Vagina (tissue), 2 donors: ENCODE results near the gene CUBN. TPM values are rescaled to one million over a fixed set of nuclear protein-coding genes. Genes with fewer than 3 reads are reported as not detected.
"Not testable (repeated sequence)": the region's sequence is repeated elsewhere in the genome, so short reads cannot be mapped to it uniquely, and the experiment has no call there.

Experiments
- DNase-seq, 2 donors: peaks; one replicate each; pipeline ENCODE4 v3.0.0-alpha.2; 2017; ENCODE audit errors: extremely low spot score in 2 of 2
- H3K27ac ChIP-seq: fragments of 200-600 bp; sonication (generic); one replicate; pipeline ENCODE4 v1.5.1; 2019
- H3K27me3 ChIP-seq: fragments of 200-600 bp; sonication (generic); one replicate; pipeline ENCODE4 v1.5.1; 2019
- H3K36me3 ChIP-seq, 2 donors: fragments of 200-600 bp; sonication (generic); one replicate each; pipeline ENCODE4 v1.5.1; 2017 to 2019
- H3K4me1 ChIP-seq: fragments of 200-600 bp; sonication (generic); one replicate; pipeline ENCODE4 v1.5.1; 2019
- H3K4me3 ChIP-seq, 2 donors: fragments of 200-600 bp; sonication (generic); 1 replicate in 1 of 2; 2 replicates in 1 of 2; pipeline ENCODE4 v1.5.1; 2016 to 2019
- H3K9me3 ChIP-seq: fragments of 200-600 bp; sonication (generic); one replicate; pipeline ENCODE4 v1.5.1; 2019
- POLR2A ChIP-seq, 2 donors: fragments of 450-650 bp; IDR thresholded peaks; one replicate each; pipeline ENCODE4 v1.6.1; 2017; ENCODE audit warnings: antibody characterized with exemption in 2 of 2, mild to moderate bottlenecking in 2 of 2, moderate library complexity in 2 of 2
- POLR2AphosphoS5 ChIP-seq, 2 donors: sonication (generic); formaldehyde crosslinking; IDR thresholded peaks; one replicate each; pipeline ENCODE4 v1.9.0; 2017; ENCODE audit warnings: antibody characterized with exemption in 2 of 2, mild to moderate bottlenecking in 2 of 2, low read depth in 1 of 2; ENCODE audit not compliant: insufficient read depth in 1 of 2
- intact Hi-C: fragments of 100-400 bp; cut with DNase I; formaldehyde crosslinking; loops from one replicate; pipeline ENCODE4 v1.15.1; 2023
- total RNA-seq: library from RNA; depleted of rRNA; stranded (reverse); fragments of >200 nt; gene quantifications from one replicate; pipeline ENCODE4 v1.2.3, GENCODE V29; 2016
- TF ChIP-seq, protein P1 (sequence below), 3 experiments: fragments of 450-650 bp in 2 of 3; fragments of 200-600 bp in 1 of 3; sonication (generic) in 1 of 3; IDR thresholded peaks; one replicate each; pipeline ENCODE4 v1.5.1; 2017 to 2019; ENCODE audit warnings: antibody characterized with exemption in 3 of 3, mild to moderate bottlenecking in 2 of 3, moderate library complexity in 2 of 3

CUBN gene
- total RNA-seq, 1 donor from 2014 or later = 4.4 TPM

DNA sequence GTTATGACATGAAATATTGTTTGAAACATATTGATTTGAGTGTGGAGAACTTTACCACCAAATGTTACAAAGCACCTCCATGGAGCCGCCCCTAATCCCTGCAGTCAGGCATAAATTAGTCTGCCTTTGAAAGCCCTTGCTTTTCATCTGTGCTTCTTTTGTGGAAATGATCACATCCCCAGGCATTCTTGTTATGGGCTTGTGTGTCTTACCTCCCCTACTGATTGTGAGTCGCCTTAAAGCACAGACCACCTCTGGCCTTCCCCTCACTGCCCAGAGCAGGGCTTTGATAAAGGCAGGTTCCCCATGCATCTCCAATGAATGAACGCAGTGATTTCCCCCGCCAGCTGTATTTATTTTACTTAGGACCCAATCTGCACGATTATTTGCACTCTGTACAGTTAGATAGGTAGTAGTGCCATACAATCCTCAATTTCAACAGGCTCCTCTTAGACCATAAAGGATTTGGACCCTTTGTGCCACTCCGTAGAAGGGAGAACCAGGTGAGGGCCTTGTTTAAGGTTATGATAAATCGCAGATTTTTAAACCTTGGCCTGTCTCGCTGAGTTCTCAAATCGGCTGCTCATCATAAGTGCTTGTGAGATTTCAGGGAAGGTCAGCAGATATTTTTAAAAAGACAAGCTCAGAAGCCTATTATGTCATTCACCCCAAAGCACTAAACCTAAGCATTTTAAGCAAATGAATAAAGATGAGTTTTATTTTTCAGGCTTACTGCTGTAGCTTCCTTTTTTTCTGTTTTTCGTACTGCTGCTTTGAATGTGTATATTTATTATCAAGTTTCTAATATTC, 107.8 kb downstream of the CUBN start:
- no peak overlapping the region for H3K27ac ChIP-seq
- peaks cover 20% of the 10 kb centered on the region for H3K4me1 ChIP-seq
- H3K9me3 ChIP-seq = no peaks in the 10 kb centered on the region
- intact Hi-C loops = no loop called here
- DNase-seq = no peak
- no peak overlapping the region for H3K4me3 ChIP-seq
- no peaks in the 10 kb centered on the region for H3K36me3 ChIP-seq
- TF ChIP-seq POLR2AphosphoS5 (IDR thresholded peaks at IDR 0.05; ENCODE audit: insufficient read depth in 1 of 2, low read depth in 1 of 2) (no peak), POLR2A (IDR thresholded peaks at IDR 0.05) (no peak)
- TF ChIP-seq, protein P1, sequence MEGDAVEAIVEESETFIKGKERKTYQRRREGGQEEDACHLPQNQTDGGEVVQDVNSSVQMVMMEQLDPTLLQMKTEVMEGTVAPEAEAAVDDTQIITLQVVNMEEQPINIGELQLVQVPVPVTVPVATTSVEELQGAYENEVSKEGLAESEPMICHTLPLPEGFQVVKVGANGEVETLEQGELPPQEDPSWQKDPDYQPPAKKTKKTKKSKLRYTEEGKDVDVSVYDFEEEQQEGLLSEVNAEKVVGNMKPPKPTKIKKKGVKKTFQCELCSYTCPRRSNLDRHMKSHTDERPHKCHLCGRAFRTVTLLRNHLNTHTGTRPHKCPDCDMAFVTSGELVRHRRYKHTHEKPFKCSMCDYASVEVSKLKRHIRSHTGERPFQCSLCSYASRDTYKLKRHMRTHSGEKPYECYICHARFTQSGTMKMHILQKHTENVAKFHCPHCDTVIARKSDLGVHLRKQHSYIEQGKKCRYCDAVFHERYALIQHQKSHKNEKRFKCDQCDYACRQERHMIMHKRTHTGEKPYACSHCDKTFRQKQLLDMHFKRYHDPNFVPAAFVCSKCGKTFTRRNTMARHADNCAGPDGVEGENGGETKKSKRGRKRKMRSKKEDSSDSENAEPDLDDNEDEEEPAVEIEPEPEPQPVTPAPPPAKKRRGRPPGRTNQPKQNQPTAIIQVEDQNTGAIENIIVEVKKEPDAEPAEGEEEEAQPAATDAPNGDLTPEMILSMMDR (IDR thresholded peaks at IDR 0.05) = no peak
- no peaks in the 10 kb centered on the region for H3K27me3 ChIP-seq

DNA sequence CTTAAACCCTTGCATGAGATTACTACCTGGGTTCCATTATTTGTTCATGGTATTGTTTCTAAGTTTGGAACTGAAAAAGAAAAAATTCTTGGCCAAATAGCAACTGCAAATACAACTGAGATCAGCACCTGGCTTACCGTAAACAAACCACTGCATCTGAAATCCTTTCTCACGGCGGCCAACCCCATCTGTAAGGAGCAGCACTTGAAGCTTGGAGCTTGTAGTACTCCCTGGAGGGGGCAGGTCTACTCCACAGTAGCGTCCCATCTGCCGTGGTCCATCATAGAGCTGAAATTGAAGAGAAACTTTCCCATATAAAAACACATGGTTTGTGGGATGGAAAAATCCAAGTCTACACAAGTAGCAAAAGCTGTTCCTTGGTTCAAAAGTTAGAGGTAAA, 109.9 kb downstream of the CUBN start:
- intact Hi-C loops = no loop called here
- no peak for TF ChIP-seq POLR2A (IDR thresholded peaks at IDR 0.05)
- TF ChIP-seq POLR2AphosphoS5 (IDR thresholded peaks at IDR 0.05; ENCODE audit: insufficient read depth in 1 of 2, low read depth in 1 of 2) = no peak
- TF ChIP-seq, protein P1 (IDR thresholded peaks at IDR 0.05) = no peak

DNA sequence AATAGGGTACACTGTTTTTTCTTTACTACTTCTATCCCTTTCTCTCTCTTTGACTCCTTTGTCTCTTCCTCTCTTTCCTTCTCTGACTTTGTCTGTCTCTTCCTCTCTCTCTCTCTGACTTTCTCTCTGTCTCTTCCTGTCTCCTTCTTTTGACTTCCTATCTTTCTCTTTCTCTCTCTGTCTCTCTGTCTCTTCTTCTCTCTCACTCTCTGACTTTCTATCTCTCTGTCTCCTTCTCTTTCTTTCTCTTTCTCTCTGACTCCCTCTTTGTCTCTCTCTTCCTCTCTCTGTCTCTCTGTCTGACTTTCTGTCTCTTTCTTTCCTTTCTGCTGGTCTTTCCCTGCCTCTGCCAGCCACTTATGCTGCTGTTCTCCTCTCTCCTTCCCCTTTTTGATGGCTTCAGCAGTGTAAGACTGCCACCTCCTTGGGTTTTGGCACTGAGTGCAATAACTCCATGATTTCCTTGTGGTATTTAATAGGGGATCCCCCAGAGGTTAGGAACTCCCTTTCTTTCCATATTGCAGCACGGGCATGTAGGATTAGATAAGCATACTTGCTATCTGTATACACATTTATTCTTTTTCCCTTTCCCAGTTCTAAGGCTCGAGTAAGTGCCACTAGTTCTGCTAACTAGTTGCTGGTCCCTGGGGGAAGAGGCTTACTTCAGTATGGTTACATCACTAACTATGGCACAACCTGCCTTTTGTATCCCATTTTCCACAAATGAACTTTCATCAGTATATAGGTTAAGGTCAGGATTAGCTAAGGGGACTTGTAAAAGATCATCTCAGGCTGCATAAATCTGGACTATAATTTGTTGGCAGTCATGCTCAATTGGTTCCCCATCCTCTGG, 116.3 kb downstream of the CUBN start:
- peaks cover 16% of the 10 kb centered on the region for H3K4me1 ChIP-seq
- intact Hi-C loops, H3K27ac ChIP-seq, H3K9me3 ChIP-seq, DNase-seq, H3K4me3 ChIP-seq, H3K36me3 ChIP-seq, H3K27me3 ChIP-seq: not testable (repeated sequence)

More for the DNA sequence above, 109.9 kb downstream of the CUBN start:
- Histone ChIP-seq H3K9me3 (no peaks in the 10 kb centered on the region), H3K27ac (no peak overlapping the region), H3K4me1 (peaks cover 9% of the 10 kb centered on the region), H3K27me3 (no peaks in the 10 kb centered on the region), H3K4me3 (no peak overlapping the region), H3K36me3 (no peaks in the 10 kb centered on the region)
- DNase-seq = no peak

DNA sequence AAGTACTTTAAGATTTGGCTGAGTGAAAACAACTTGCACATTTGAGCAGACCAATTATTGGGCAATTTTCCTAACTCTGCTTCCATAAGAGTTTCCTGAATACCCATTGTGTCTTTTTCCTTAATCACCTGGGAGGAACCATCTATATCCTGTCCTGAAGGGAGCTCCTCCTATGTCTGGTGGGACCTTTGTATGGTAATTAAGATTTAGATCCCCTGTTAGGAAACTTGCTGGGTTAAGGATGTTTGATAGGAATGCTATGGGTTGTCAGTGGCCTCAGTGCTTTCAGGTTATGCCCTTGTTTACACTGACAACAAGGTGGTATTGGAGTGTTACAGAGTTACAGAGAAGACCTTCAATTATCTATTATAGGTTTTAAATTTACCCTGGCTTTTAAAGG, 116.9 kb downstream of the CUBN start:
- H3K4me3 ChIP-seq, intact Hi-C loops, H3K36me3 ChIP-seq, DNase-seq, H3K27ac ChIP-seq, H3K27me3 ChIP-seq, H3K9me3 ChIP-seq: not testable (repeated sequence)
- H3K4me1 ChIP-seq = peaks cover 16% of the 10 kb centered on the region

DNA sequence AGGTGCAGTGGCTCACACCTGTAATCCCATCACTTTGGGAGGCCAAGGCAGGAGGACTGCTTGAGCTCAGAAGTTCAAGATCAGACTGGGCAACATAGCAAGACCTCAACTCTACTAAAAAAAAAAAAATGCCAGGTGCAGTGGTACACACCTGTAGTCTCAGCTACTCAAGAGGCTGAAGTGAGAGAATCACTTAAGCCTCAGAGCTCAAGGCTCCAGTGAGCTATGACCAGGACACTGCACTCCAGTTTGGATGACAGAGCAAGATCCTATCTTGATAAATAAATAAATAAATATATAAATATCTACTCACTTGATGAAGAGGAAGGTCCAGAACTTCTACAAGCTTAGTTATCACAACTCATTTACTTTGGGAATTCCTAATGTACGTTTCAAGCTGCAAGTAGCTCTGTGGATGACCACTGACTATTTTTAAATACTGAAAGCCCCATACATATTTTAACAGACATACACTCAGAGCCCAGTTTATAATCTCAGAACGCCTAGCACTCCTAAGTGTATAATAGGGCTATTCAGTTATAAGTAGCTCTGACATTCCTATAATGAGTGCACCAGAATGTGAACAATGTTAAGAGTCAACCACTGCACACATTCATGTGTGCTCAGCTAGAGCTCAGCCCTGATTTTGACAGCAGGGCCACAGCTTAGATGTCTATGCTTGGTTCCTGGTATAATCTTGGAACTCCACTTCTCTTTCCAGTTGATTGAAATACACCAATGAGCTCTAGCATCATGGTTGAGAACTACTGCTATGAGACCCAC, 119.1 kb downstream of the CUBN start:
- no peaks in the 10 kb centered on the region for H3K27me3 ChIP-seq
- peak overlapping the region; percentile 79 for H3K27ac ChIP-seq
- TF ChIP-seq POLR2AphosphoS5 (IDR thresholded peaks at IDR 0.05; ENCODE audit: insufficient read depth in 1 of 2, low read depth in 1 of 2) (no peak), POLR2A (IDR thresholded peaks at IDR 0.05) (no peak)
- TF ChIP-seq, protein P1 (IDR thresholded peaks at IDR 0.05) = no peak
- H3K4me3 ChIP-seq = no peak overlapping the region
- DNase-seq = no peak
- H3K36me3 ChIP-seq = no peaks in the 10 kb centered on the region
- H3K4me1 ChIP-seq = peaks cover 23% of the 10 kb centered on the region
- no peaks in the 10 kb centered on the region for H3K9me3 ChIP-seq
- intact Hi-C loops = no loop called here
